Neural cell (in vitro differentiated cells): ENCODE data around the gene BORCS5. TPM values are rescaled to one million over a fixed set of nuclear protein-coding genes. Genes with fewer than 3 reads are reported as not detected.

Source experiments
- H2AFZ ChIP-seq: fragments of 200-600, 300-800 bp; sonication (generic), shearing (Covaris generic); 2 replicates; pipeline ENCODE4 v1.6.0; 2014; ENCODE audit warnings: low read depth, mild to moderate bottlenecking, antibody characterized with exemption, low read length, moderate library complexity
- H3F3A ChIP-seq: fragments of 200-600 bp; shearing (Covaris generic); 2 replicates; pipeline ENCODE4 v1.6.1; 2016; ENCODE audit warnings: mild to moderate bottlenecking, moderate library complexity, mixed read lengths, antibody characterized with exemption, low read length; ENCODE audit not compliant: insufficient read depth, poor library complexity, severe bottlenecking
- H3K27ac ChIP-seq: fragments of 200-600, 300-800 bp; sonication (generic), shearing (Covaris generic); 2 replicates; pipeline ENCODE4 v1.5.1; 2014; ENCODE audit warnings: mild to moderate bottlenecking, low read length, moderate library complexity
- H3K27me3 ChIP-seq: fragments of 300-800, 200-600 bp; sonication (generic), shearing (Covaris generic); 2 replicates; pipeline ENCODE4 v1.6.0; 2014; ENCODE audit warnings: mild to moderate bottlenecking, low read depth, low read length, moderate library complexity; ENCODE audit not compliant: insufficient read depth
- H3K36me3 ChIP-seq: fragments of 300-800, 200-600 bp; sonication (generic), shearing (Covaris generic); 2 replicates; pipeline ENCODE4 v1.5.1; 2014; ENCODE audit warnings: mild to moderate bottlenecking, antibody characterized with exemption, low read length, moderate library complexity; ENCODE audit not compliant: insufficient read depth
- H3K4me2 ChIP-seq: fragments of 300-800, 200-600 bp; sonication (generic), shearing (Covaris generic); 2 replicates; pipeline ENCODE4 v1.6.0; 2014; ENCODE audit warnings: mild to moderate bottlenecking, low read length
- H3K4me3 ChIP-seq: fragments of 300-800, 200-600 bp; sonication (generic), shearing (Covaris generic); 2 replicates; pipeline ENCODE4 v1.5.1; 2014; ENCODE audit warnings: mild to moderate bottlenecking, low read length, moderate library complexity
- H3K79me2 ChIP-seq: fragments of 200-600 bp; shearing (Covaris generic); replicated peaks from 2 replicates; pipeline ENCODE4 v1.6.0; 2014; ENCODE audit warnings: mild to moderate bottlenecking, low read length, moderate library complexity; ENCODE audit not compliant: insufficient read depth
- H3K9ac ChIP-seq: fragments of 300-800, 200-600 bp; sonication (generic), shearing (Covaris generic); 2 replicates; pipeline ENCODE4 v1.6.1; 2016; ENCODE audit warnings: mild to moderate bottlenecking, low read length, mixed read lengths
- H3K9me2 ChIP-seq: fragments of 200-600 bp; shearing (Covaris generic); 2 replicates; pipeline ENCODE4 v1.6.1; 2016; ENCODE audit warnings: mild to moderate bottlenecking, low read length, mixed read lengths; ENCODE audit not compliant: insufficient read depth
- H3K9me3 ChIP-seq: fragments of 200-600, 300-800 bp; sonication (generic), shearing (Covaris generic); 2 replicates; pipeline ENCODE4 v1.6.1; 2016; ENCODE audit warnings: mild to moderate bottlenecking, mixed run types, low read length, moderate library complexity, mixed read lengths
- H4K20me1 ChIP-seq: fragments of 200-600 bp; shearing (Covaris generic); 2 replicates; pipeline ENCODE4 v1.6.1; 2016; ENCODE audit warnings: mild to moderate bottlenecking, mixed run types; ENCODE audit not compliant: insufficient read depth
- EP300 ChIP-seq: fragments of 450-650 bp; conservative IDR thresholded peaks from 2 replicates; pipeline ENCODE4 v1.6.1; 2014; ENCODE audit warnings: antibody characterized with exemption, mild to moderate bottlenecking, moderate library complexity; ENCODE audit not compliant: poor library complexity, severe bottlenecking
- EZH2 ChIP-seq: fragments of 200-600, 300-800 bp; shearing (Covaris generic), sonication (generic); IDR thresholded peaks from 2 replicates; pipeline ENCODE4 v1.6.1; 2014; ENCODE audit warnings: antibody characterized with exemption, low read length, borderline replicate concordance, mild to moderate bottlenecking; ENCODE audit not compliant: insufficient read depth, poor library complexity, severe bottlenecking
- MXI1 ChIP-seq: fragments of 450-650 bp; conservative IDR thresholded peaks from 2 replicates; pipeline ENCODE4 v1.6.1; 2014; ENCODE audit warnings: antibody characterized with exemption, mild to moderate bottlenecking; ENCODE audit not compliant: poor library complexity, severe bottlenecking
- POLR2AphosphoS5 ChIP-seq: IDR thresholded peaks from 2 replicates; pipeline ENCODE4 v1.6.1; 2012
- RAD21 ChIP-seq: fragments of 450-650 bp; conservative IDR thresholded peaks from 2 replicates; pipeline ENCODE4 v1.6.1; 2014; ENCODE audit warnings: antibody characterized with exemption, mild to moderate bottlenecking, moderate library complexity
- SMC3 ChIP-seq: fragments of 450-650 bp; conservative IDR thresholded peaks from 2 replicates; pipeline ENCODE4 v1.6.1; 2014; ENCODE audit warnings: antibody characterized with exemption, mild to moderate bottlenecking, moderate library complexity; ENCODE audit not compliant: poor library complexity
- TAF1 ChIP-seq: IDR thresholded peaks from 2 replicates; pipeline ENCODE4 v1.6.1; 2012; ENCODE audit warnings: low read depth
- polyA plus RNA-seq: library from polyadenylated mRNA; depleted of rRNA; stranded (reverse); fragments of >200 nt; gene quantifications from 2 replicates; pipeline ENCODE4 v1.2.3, GENCODE V29; 2014
- TF ChIP-seq, protein P1 (sequence below): fragments of 450-650 bp; IDR thresholded peaks from 2 replicates; pipeline ENCODE4 v1.5.1; 2014; ENCODE audit warnings: antibody characterized with exemption, mild to moderate bottlenecking, moderate library complexity; ENCODE audit not compliant: poor library complexity, severe bottlenecking
- TF ChIP-seq, protein P2 (sequence below): IDR thresholded peaks from 2 replicates; pipeline ENCODE4 v1.6.1; 2012; ENCODE audit warnings: borderline replicate concordance

BORCS5 gene
- polyA plus RNA-seq, 1 donor from 2014 or later, result 14.2 TPM

DNA sequence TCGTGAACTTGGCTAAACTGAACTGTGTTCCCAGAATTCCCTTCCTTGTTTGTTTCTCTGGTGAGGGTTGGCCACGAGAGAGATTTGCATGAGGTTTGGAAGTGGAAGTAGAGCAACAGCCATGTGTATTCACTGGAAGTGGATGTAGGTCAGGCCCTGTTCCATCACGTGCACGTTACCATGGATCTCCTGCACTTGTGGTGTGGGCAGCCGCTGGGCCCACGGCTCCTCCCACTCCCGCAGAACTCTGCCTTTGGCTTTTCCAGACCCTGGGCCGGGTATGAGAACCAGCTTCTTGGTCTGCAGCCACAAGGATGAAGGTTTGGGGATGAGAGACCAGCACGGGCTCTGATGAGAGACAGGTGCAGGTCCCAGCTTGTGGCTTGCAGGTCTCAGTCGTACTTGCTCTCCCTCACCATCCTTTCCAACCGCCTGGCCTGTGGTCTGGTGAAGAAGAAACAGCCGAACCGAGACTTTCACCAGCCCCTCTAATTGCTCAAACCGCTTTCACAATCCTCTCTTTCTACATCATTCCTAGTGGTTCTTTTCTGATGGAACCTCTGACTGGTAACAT lies 110.9 kb downstream of the BORCS5 start:
- TF ChIP-seq MXI1 (no peak), SMC3 (no peak), TAF1 (no peak), EP300 (no peak), POLR2AphosphoS5 (no peak), EZH2 (no peak), RAD21 (no peak)
- H3K36me3 ChIP-seq, result no peaks in the 10 kb centered on the region
- H3K27ac ChIP-seq, result no peak overlapping the region
- H3K9me2 ChIP-seq, result no peaks in the 10 kb centered on the region
- H3K4me3 ChIP-seq, result no peak overlapping the region
- H2AFZ ChIP-seq, result no peak overlapping the region
- no peaks in the 10 kb centered on the region for H3K79me2 ChIP-seq
- H3K9ac ChIP-seq, result no peak overlapping the region
- no peak overlapping the region for H3K4me2 ChIP-seq
- no peaks in the 10 kb centered on the region for H3F3A ChIP-seq
- no peaks in the 10 kb centered on the region for H3K27me3 ChIP-seq
- no peaks in the 10 kb centered on the region for H3K9me3 ChIP-seq
- H4K20me1 ChIP-seq, result no peaks in the 10 kb centered on the region

DNA sequence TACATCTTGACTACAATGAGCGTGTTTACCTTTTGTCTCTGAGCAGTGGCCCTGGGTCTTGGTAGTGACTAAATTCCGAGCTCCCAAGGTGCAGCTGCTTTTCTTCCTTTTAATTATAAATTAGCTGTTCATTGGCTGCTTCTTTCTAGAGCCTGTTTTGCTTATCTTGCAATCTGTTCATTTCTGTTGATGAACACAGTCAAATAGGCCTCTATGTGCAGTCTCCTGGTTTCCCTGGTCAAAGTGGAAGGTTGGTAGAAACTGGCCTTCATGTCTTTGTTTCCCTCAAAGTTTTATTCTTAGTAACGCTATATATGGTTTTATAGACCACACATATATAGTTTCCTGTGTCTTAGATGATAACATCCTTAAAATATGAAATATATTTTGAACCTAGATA lies 111.7 kb downstream of the BORCS5 start:
- Histone ChIP-seq H3K79me2 (no peaks in the 10 kb centered on the region), H3F3A (no peaks in the 10 kb centered on the region), H3K9me3 (no peaks in the 10 kb centered on the region), H3K4me3 (no peak overlapping the region), H3K4me2 (no peak overlapping the region), H3K27me3 (no peaks in the 10 kb centered on the region), H2AFZ (no peak overlapping the region), H3K9me2 (no peaks in the 10 kb centered on the region), H3K27ac (no peak overlapping the region), H4K20me1 (no peaks in the 10 kb centered on the region), H3K9ac (no peak overlapping the region), H3K36me3 (no peaks in the 10 kb centered on the region)
- no peak for TF ChIP-seq SMC3
- no peak for TF ChIP-seq MXI1

DNA sequence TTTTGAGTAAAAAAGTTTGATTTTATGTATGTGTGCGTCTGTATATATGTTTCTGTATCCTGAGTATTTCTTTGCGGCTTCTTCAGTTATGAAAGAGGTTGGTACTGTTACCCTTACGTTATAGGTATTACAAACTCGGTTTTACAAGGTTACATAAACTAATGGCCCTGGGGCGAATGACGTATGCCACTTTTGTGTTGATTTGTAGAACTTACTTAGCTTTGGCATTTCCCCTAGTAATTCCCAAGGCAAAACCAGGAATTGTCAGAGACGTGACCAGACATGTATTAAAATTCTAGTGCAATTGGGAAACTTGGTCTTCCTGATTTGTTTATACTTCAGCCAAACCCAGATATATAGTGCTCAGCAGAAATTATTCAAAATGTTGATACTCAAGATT lies 112.5 kb downstream of the BORCS5 start:
- Histone ChIP-seq H3K79me2 (no peaks in the 10 kb centered on the region), H3K4me2 (no peak overlapping the region), H3K9ac (no peak overlapping the region), H3K36me3 (no peaks in the 10 kb centered on the region), H3K27me3 (no peaks in the 10 kb centered on the region), H3F3A (no peaks in the 10 kb centered on the region), H2AFZ (no peak overlapping the region), H3K9me3 (no peaks in the 10 kb centered on the region), H3K27ac (no peak overlapping the region), H4K20me1 (no peaks in the 10 kb centered on the region), H3K4me3 (no peak overlapping the region), H3K9me2 (no peaks in the 10 kb centered on the region)
- TF ChIP-seq POLR2AphosphoS5 (no peak), SMC3 (no peak), RAD21 (no peak), MXI1 (no peak), EP300 (no peak), TAF1 (no peak), EZH2 (no peak)
- TF ChIP-seq, protein P1, sequence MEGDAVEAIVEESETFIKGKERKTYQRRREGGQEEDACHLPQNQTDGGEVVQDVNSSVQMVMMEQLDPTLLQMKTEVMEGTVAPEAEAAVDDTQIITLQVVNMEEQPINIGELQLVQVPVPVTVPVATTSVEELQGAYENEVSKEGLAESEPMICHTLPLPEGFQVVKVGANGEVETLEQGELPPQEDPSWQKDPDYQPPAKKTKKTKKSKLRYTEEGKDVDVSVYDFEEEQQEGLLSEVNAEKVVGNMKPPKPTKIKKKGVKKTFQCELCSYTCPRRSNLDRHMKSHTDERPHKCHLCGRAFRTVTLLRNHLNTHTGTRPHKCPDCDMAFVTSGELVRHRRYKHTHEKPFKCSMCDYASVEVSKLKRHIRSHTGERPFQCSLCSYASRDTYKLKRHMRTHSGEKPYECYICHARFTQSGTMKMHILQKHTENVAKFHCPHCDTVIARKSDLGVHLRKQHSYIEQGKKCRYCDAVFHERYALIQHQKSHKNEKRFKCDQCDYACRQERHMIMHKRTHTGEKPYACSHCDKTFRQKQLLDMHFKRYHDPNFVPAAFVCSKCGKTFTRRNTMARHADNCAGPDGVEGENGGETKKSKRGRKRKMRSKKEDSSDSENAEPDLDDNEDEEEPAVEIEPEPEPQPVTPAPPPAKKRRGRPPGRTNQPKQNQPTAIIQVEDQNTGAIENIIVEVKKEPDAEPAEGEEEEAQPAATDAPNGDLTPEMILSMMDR, result no peak
- TF ChIP-seq, protein P2, sequence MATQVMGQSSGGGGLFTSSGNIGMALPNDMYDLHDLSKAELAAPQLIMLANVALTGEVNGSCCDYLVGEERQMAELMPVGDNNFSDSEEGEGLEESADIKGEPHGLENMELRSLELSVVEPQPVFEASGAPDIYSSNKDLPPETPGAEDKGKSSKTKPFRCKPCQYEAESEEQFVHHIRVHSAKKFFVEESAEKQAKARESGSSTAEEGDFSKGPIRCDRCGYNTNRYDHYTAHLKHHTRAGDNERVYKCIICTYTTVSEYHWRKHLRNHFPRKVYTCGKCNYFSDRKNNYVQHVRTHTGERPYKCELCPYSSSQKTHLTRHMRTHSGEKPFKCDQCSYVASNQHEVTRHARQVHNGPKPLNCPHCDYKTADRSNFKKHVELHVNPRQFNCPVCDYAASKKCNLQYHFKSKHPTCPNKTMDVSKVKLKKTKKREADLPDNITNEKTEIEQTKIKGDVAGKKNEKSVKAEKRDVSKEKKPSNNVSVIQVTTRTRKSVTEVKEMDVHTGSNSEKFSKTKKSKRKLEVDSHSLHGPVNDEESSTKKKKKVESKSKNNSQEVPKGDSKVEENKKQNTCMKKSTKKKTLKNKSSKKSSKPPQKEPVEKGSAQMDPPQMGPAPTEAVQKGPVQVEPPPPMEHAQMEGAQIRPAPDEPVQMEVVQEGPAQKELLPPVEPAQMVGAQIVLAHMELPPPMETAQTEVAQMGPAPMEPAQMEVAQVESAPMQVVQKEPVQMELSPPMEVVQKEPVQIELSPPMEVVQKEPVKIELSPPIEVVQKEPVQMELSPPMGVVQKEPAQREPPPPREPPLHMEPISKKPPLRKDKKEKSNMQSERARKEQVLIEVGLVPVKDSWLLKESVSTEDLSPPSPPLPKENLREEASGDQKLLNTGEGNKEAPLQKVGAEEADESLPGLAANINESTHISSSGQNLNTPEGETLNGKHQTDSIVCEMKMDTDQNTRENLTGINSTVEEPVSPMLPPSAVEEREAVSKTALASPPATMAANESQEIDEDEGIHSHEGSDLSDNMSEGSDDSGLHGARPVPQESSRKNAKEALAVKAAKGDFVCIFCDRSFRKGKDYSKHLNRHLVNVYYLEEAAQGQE, result no peak
